GM18507 (cell line): Measurements from ENCODE around the gene SPEF1.
A peak's percentile ranks its signal among the peaks of the same experiment; 100 is the strongest.
"Not testable (repeated sequence)": the region's sequence is repeated elsewhere in the genome, so short reads cannot be mapped to it uniquely, and the experiment has no call there.

Source experiments
- DNase-seq: peaks from one replicate; pipeline ENCODE4 v3.0.0; 2011; ENCODE audit warnings: low read depth; ENCODE audit not compliant: insufficient read length; ENCODE audit errors: extremely low spot score
- FAIRE-seq: peaks from 2 replicates; lab custom pipeline; 2011; peaks lifted over from hg19 to GRCh38; lab: Jason Lieb, UNC

SPEF1 gene, protein sequence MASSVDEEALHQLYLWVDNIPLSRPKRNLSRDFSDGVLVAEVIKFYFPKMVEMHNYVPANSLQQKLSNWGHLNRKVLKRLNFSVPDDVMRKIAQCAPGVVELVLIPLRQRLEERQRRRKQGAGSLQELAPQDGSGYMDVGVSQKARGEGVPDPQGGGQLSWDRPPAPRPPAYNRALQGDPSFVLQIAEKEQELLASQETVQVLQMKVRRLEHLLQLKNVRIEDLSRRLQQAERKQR

GRCh38 chr20:3781153-3781910 is at the start of gene SPEF1:
TSS of gene SPEF1 (minus strand) at chr20:3781448. CDS start at chr20:3781287, 161 bp downstream.
- peak; percentile 70 for DNase-seq
- peak; percentile 93 for FAIRE-seq

DNA sequence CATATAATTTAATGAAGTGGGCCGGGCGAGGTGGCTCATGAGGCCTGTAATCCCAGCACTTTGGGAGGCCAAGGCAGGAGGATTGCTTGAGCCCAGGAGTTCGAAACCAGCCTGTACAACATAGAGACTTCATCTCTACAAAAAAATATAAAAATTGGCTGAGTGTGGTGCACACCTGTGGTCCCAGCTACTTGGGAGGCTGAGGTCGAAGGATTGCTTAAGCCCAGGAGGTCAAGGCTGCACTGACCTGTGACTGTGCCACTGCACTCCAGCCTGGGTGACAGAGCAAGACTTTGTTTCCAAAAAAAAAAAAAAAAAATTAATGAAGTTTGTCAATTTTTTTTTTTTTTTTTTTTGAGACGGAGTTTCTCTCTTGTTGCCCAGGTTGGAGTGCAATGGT is 48.6 kb upstream of the SPEF1 start:
- FAIRE-seq, DNase-seq: not testable (repeated sequence)

- no peak for FAIRE-seq
- no peak for DNase-seq
Observed at GRCh38 chr20:3828798-3829197, 47.5 kb upstream of the SPEF1 start.

DNA sequence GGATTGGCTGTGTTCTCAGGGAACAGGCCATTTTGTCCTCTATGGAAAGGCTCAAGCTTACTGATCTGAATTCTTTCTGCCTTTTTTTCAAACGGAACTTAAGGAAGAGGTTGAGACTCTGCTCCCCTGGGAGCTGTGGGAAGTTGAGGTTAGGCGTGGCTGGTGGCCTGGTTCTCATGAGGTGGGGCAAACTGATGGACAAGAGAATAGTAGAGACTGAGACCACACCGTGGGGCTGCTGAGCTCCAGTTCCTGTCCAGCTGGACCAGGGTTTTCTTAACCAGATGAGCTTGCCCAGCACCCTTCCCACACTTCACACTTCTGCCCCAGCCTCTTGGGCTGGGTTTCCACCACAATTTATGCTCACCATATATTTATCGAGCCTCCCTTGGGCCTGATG is 45.2 kb upstream of the SPEF1 start:
- DNase-seq: no peak
- FAIRE-seq: no peak

- no peak for DNase-seq
- no peak for FAIRE-seq
Observed at GRCh38 chr20:3825526-3825925, 44.3 kb upstream of the SPEF1 start.

DNA sequence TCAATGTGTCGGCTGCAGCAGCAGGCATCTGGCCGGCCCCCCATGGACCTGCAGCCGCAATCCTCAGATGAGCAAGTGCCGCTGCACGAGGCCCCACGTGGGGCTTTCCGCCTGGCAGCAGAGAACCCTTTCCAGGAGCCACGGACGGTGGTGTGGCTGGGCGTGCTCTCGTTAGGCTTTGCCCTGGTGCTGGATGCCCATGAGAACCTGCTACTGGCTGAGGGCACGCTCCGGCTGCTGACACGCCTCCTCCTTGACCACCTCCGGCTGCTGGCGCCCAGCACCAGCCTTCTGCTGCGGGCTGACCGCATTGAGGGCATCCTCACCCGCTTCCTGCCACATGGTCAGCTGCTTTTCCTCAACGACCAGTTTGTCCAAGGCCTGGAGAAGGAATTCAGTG is 42.6 kb upstream of the SPEF1 start:
- FAIRE-seq (no peak), DNase-seq (no peak)

GRCh38 chr20:3821996-3822395 is 40.7 kb upstream of the SPEF1 start:
- DNase-seq (no peak), FAIRE-seq (no peak)

DNA sequence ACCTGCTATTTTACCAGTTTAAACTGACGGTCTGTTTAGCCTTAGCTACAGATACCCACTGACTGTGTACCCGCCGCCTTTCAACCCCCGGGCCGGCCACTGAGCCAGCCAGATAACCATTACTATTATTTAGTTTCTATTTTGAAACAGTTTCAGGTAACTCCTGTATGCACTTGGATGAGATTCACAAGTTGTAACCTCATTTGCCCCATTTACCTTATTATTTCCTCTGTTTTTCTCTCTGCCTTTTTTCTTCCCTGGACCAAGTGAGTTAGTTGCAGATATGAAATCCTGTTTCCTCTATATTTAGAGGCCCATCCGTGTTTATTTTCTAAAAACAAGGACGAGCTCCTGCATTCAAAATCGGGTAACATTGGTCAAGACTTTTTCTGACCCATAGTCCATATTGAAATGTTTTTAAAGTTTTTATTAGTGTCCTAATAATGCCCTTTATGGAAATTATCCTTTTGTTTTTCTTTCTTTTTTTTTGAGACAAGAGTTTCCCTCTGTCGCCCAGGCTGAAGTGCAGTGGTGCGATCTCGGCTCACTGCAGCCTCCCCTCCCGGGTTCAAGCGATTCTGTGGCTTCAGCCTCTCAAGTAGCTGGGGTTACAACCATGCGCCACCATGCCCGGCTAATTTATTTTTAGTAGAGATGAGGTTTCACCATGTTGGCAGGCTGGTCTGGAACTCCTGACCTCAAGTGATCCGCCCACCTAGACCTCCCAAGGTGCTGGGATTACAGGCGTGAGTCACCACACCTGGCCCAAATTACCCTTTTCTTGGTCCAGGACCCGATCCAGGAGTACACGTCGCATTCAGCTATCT is 39.9 kb upstream of the SPEF1 start:
- FAIRE-seq (no peak), DNase-seq (no peak)

- peak; percentile 89 for DNase-seq
- peak; percentile 92 for FAIRE-seq
Observed at GRCh38 chr20:3820048-3820900, 39.0 kb upstream of the SPEF1 start, which contains the start of gene AP5S1. TSS of gene AP5S1 (plus strand) at chr20:3820547. CDS start at chr20:3822118, 1,571 bp downstream.

DNA sequence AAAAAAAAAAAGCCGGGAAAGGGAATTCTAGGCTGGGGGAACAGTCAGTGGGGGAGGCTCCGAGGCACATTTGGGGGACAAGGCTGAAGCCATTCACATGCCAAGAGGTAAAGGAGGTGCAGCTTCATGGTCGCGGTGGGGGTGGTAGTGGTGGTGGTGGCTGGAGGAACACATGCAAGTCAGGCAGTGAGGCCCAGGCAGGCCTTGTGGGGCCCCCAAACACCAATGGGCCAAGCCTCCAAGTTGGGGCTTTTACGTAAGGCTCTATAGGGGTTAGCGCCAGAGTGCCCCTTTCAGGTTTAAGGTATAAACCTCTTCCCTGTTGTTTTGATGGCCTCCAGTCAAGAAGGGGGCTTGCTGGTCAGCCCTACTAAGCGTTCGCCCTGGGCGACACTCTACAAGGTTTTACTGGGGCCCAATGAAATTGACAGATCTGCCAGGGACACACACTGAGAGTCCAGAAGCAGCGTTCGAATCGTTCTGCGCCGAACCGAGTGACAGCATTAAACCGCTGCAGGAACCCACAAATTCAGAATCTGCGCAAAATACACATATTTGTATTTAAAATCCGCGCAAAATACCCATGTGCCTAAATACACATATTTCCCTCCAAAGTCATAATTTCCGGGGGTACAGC is 38.3 kb upstream of the SPEF1 start:
- DNase-seq: no peak
- FAIRE-seq: no peak

DNA sequence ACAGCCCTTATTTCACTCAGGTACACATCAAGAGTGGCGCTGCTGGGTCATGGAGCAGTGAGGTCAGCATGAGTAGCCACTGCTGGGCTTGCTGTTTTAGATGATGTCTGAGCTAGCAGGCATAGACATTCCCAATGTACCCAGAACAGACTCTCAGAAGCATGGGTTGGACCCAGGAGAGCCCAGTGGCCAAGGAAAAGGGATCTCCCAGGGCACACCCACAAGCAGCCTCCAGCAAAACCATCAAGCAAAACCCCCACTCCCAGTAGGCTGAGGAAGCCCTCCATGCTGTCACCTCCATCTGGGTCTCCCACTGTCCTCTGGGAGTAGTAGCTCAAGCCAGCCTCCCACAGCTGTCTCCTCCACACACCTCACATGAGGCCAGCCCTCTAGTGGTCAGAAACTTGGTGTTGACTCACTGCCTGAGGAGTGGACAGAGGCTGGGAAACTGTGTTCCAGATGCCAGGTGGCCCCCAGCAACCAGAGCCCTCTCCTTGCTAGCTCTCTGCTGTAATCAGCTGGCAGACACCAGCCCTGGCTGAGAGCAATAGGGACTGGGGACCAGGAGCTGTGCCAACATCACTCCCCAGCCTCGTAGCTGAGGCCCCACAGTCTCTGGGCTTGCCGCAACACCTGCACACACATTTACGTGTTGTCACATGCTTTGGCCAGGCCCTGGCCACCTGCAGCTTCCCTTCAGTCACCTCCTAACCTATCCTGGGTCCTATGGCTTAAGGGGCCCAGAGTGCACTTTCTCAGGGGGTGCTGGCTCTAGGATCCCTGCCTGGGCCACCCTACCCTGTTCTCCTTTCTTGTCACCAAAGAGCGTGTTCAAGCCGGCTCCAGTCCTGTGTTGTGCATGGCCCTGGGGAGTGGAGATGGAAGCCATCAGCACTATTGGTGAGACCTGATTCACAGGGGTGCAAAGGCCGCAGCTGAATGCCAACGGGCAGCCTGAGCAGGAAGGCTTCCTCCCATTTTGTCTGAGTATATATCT is 37.2 kb upstream of the SPEF1 start:
- peak; percentile 60 for FAIRE-seq

GRCh38 chr20:3815703-3816315 is 34.6 kb upstream of the SPEF1 start:
- no peak for FAIRE-seq
- no peak for DNase-seq

More for the DNA sequence above, 37.2 kb upstream of the SPEF1 start:
- no peak for DNase-seq

DNA sequence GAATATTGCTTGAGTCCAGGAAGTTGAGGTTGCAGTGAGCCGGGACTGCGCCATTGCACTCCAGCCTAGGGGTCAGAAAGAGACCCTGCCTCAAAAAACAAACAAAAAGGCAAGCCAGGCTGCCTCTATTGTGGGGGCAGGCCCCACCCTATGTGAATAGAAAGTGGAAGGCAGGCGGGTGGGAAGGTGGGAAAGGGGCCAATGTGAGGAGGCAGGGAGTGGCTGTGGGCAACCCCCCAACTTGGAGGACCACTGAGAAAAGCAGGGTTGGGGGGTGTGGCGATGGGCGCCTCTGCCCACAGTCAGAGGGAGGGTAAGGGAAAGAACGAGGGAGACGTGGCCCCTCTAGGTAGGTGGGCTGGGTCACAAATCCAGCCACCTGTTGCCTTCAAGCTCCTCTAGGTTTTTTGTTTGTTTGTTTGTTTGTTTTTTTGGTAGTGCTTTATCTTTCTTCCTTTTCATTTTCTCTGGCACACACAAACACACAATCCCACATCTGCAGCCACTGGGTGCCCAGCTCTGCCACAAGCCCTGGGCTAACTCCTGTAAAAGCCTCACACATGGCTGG is 33.8 kb upstream of the SPEF1 start:
- DNase-seq: no peak
- no peak for FAIRE-seq

DNA sequence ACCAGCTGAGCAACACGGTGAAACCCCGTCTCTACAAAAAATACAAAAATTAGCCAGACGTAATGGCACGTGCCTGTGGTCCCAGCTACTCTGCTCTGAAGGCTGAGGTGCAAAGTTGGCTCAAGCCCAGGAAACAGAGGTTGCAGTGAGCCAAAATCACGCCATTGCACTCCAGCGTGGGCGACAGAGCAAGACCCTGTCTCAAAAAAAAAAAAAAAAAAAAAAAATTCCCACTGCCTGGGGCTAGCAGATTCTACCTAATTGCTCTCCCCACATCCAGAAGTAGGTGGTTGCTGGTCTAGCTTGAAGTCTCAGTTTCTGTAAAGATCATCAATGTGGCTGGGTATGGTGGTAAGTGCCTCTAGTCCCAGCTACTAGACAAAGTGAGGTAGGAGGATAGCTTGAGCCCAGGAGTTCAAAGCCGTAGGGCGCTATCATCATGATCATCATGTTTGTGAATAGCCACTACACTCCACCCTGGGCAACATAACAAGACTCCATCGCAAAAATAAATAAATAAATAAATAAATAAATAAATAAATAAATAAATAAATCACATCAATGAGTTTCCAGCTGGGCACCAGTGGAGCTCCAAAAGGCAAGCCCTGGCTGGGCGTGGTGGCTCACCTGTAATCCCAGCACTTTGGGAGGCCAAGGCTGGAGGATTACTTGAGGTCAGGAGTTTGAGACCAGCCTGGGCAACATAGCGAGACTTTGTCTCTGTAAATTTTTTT is 32.8 kb upstream of the SPEF1 start:
- DNase-seq: no peak
- no peak for FAIRE-seq

- DNase-seq (no peak), FAIRE-seq (no peak)
Observed at GRCh38 chr20:3812975-3813847, 32.0 kb upstream of the SPEF1 start.
